GM12878 (cell line): Measurements from ENCODE around the gene E2F7. TPM values are rescaled to one million over a fixed set of nuclear protein-coding genes. Genes with fewer than 3 reads are reported as not detected.

ENCODE experiments used
- EGR1 ChIP-seq, 2 experiments: IDR thresholded peaks; 1 replicate in 1 of 2; 2 replicates in 1 of 2; pipeline ENCODE4 v1.6.1; 2011 to 2012; ENCODE audit warnings: low read depth in 2 of 2, low read length in 2 of 2, borderline replicate concordance in 1 of 2, mild to moderate bottlenecking in 1 of 2, moderate library complexity in 1 of 2
- RCOR1 ChIP-seq: conservative IDR thresholded peaks from 2 replicates; pipeline ENCODE4 v1.6.1; 2012; ENCODE audit warnings: low read depth, low read length, improper control_type of control experiment
- SMC3 ChIP-seq: IDR thresholded peaks from 2 replicates; pipeline ENCODE4 v1.6.1; 2011; ENCODE audit warnings: low read length, improper control_type of control experiment, borderline replicate concordance
- ZBTB11 ChIP-seq: fragments of 450-650 bp; formaldehyde crosslinking; IDR thresholded peaks from 2 replicates; pipeline ENCODE4 v1.5.0; 2022; ENCODE audit warnings: mild to moderate bottlenecking, missing genetic modification characterization
- ZSCAN29 ChIP-seq: fragments of 450-650 bp; IDR thresholded peaks from 2 replicates; pipeline ENCODE4 v1.6.1; 2017; ENCODE audit warnings: mild to moderate bottlenecking, moderate library complexity
- polyA plus RNA-seq, 11 experiments: library from polyadenylated mRNA; depleted of rRNA in 4 of 11; unstranded in 6 of 11; stranded (reverse) in 5 of 11; fragments of >200 nt; fragmentation: Nextera tagmentation in 4 of 11; fragmentation: Illumina TruSeq in 1 of 11; extraction: Ambion mirVana in 4 of 11; extraction: Trizol in 1 of 11; gene quantifications; 1 replicate in 1 of 11; 2 replicates in 10 of 11; pipeline versions ENCODE4 v1.2.1 to v1.2.3, GENCODE V29; 2011 to 2016; ENCODE audit warnings: inconsistent platforms in 2 of 11, missing spikeins in 2 of 11, low read depth in 1 of 11
- total RNA-seq, 4 experiments: library from RNA; depleted of rRNA in 3 of 4; stranded (reverse); fragments of >200 nt in 3 of 4; fragmentation: Illumina TruSeq in 1 of 4; extraction: Trizol in 1 of 4; gene quantifications; 2 replicates each; pipeline versions ENCODE4 v1.2.1 to v1.2.3, GENCODE V29; 2013 to 2021
- TF ChIP-seq, protein P1 (sequence below): IDR thresholded peaks from 2 replicates; pipeline ENCODE4 v1.6.1; 2012; ENCODE audit warnings: low read depth, low read length, improper control_type of control experiment
- TF ChIP-seq, protein P2 (sequence below), 3 experiments: IDR thresholded peaks in 2 of 3; conservative IDR thresholded peaks in 1 of 3; 2 replicates each; pipeline ENCODE4 v1.5.1; 2011; ENCODE audit warnings: low read depth in 3 of 3, low read length in 3 of 3, mild to moderate bottlenecking in 3 of 3, control low read depth in 2 of 3, moderate library complexity in 2 of 3, inconsistent platforms in 1 of 3, mixed read lengths in 1 of 3; ENCODE audit not compliant: control insufficient read depth in 2 of 3, insufficient read depth in 1 of 3; ENCODE audit errors: extremely low read depth in 1 of 3
- TF ChIP-seq, protein P3 (sequence below): fragments of 450-650 bp; IDR thresholded peaks from 2 replicates; pipeline ENCODE4 v1.6.1; 2017; ENCODE audit warnings: mild to moderate bottlenecking, moderate library complexity

Gene E2F7
- total and polyA plus RNA-seq, 10 of the 15 experiments (the other 5 are each of a cell fraction or from before 2014, with no cell fraction given) = 5.6 to 32.1 (median 19.9) TPM

DNA sequence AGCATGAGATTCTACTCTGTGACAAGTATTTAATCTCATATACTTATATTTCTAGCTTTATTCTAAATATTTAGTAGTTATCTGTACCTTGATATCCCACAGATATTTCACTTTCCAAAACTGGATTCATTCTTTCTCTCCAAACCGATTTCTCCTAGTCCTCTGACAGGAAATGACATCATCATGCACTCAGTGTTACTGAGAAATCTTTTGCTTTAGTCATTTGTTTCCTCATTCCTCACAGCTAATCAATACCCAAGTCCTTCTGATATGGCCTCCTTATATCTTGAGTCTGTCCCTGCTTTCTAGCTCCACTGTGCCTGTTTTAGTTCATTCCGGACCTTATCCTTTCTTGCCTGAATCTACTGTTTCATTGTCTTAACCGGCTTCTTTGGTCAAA is 39.4 kb upstream of the E2F7 start (continued):
- TF ChIP-seq, protein P1, sequence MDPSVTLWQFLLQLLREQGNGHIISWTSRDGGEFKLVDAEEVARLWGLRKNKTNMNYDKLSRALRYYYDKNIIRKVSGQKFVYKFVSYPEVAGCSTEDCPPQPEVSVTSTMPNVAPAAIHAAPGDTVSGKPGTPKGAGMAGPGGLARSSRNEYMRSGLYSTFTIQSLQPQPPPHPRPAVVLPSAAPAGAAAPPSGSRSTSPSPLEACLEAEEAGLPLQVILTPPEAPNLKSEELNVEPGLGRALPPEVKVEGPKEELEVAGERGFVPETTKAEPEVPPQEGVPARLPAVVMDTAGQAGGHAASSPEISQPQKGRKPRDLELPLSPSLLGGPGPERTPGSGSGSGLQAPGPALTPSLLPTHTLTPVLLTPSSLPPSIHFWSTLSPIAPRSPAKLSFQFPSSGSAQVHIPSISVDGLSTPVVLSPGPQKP = no peak
- TF ChIP-seq ZBTB11 (CRISPR knock-in tag) = no peak
- TF ChIP-seq, protein P2, sequence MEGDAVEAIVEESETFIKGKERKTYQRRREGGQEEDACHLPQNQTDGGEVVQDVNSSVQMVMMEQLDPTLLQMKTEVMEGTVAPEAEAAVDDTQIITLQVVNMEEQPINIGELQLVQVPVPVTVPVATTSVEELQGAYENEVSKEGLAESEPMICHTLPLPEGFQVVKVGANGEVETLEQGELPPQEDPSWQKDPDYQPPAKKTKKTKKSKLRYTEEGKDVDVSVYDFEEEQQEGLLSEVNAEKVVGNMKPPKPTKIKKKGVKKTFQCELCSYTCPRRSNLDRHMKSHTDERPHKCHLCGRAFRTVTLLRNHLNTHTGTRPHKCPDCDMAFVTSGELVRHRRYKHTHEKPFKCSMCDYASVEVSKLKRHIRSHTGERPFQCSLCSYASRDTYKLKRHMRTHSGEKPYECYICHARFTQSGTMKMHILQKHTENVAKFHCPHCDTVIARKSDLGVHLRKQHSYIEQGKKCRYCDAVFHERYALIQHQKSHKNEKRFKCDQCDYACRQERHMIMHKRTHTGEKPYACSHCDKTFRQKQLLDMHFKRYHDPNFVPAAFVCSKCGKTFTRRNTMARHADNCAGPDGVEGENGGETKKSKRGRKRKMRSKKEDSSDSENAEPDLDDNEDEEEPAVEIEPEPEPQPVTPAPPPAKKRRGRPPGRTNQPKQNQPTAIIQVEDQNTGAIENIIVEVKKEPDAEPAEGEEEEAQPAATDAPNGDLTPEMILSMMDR (IDR thresholded peaks at IDR 0.05 in 2 of 3, conservative IDR thresholded peaks at IDR 0.05 in 1 of 3; ENCODE audit: control insufficient read depth in 2 of 3, extremely low read depth in 1 of 3, insufficient read depth in 1 of 3, low read depth in 3 of 3, low read length in 3 of 3) = no peak
- TF ChIP-seq EGR1 (IDR thresholded peaks at IDR 0.05; ENCODE audit: borderline replicate concordance in 1 of 2, low read depth in 2 of 2, low read length in 2 of 2) = no peak
- no peak for TF ChIP-seq ZSCAN29
- TF ChIP-seq RCOR1 = no peak
- no peak for TF ChIP-seq SMC3
- TF ChIP-seq, protein P3, sequence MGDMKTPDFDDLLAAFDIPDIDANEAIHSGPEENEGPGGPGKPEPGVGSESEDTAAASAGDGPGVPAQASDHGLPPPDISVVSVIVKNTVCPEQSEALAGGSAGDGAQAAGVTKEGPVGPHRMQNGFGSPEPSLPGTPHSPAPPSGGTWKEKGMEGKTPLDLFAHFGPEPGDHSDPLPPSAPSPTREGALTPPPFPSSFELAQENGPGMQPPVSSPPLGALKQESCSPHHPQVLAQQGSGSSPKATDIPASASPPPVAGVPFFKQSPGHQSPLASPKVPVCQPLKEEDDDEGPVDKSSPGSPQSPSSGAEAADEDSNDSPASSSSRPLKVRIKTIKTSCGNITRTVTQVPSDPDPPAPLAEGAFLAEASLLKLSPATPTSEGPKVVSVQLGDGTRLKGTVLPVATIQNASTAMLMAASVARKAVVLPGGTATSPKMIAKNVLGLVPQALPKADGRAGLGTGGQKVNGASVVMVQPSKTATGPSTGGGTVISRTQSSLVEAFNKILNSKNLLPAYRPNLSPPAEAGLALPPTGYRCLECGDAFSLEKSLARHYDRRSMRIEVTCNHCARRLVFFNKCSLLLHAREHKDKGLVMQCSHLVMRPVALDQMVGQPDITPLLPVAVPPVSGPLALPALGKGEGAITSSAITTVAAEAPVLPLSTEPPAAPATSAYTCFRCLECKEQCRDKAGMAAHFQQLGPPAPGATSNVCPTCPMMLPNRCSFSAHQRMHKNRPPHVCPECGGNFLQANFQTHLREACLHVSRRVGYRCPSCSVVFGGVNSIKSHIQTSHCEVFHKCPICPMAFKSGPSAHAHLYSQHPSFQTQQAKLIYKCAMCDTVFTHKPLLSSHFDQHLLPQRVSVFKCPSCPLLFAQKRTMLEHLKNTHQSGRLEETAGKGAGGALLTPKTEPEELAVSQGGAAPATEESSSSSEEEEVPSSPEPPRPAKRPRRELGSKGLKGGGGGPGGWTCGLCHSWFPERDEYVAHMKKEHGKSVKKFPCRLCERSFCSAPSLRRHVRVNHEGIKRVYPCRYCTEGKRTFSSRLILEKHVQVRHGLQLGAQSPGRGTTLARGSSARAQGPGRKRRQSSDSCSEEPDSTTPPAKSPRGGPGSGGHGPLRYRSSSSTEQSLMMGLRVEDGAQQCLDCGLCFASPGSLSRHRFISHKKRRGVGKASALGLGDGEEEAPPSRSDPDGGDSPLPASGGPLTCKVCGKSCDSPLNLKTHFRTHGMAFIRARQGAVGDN = no peak
